H9 (cell line): Measurements from ENCODE around the gene ERRFI1. TPM values are rescaled to one million over a fixed set of nuclear protein-coding genes. Genes with fewer than 3 reads are reported as not detected.

ENCODE experiments used
- DNase-seq: peaks from one replicate; pipeline ENCODE4 v3.0.0-alpha.2; 2017
- H2AFZ ChIP-seq: one replicate; pipeline ENCODE4 v1.6.1; 2013; ENCODE audit warnings: mild to moderate bottlenecking, low read length, control low read depth, moderate library complexity
- H2AK5ac ChIP-seq: 2 replicates; pipeline ENCODE4 v1.6.1; 2013; ENCODE audit warnings: low read length, control low read depth, mixed read lengths; ENCODE audit not compliant: insufficient read length
- H2BK120ac ChIP-seq: one replicate; pipeline ENCODE4 v1.6.1; 2013; ENCODE audit warnings: low read depth, mild to moderate bottlenecking, low read length, control low read depth, inconsistent platforms; ENCODE audit not compliant: poor library complexity, severe bottlenecking
- H2BK12ac ChIP-seq: 2 replicates; pipeline ENCODE4 v1.6.1; 2013; ENCODE audit warnings: low read length, control low read depth, mixed read lengths, low read depth; ENCODE audit not compliant: insufficient read length
- H2BK15ac ChIP-seq: 2 replicates; pipeline ENCODE4 v1.6.1; 2013; ENCODE audit warnings: low read depth, low read length, control low read depth
- H2BK20ac ChIP-seq: one replicate; pipeline ENCODE4 v1.6.1; 2013; ENCODE audit warnings: low read depth, mild to moderate bottlenecking, low read length, control low read depth, inconsistent platforms; ENCODE audit not compliant: poor library complexity, severe bottlenecking
- H2BK5ac ChIP-seq: 2 replicates; pipeline ENCODE4 v1.6.1; 2013; ENCODE audit warnings: low read length, control low read depth, mixed read lengths; ENCODE audit not compliant: insufficient read length
- H3K14ac ChIP-seq: 2 replicates; pipeline ENCODE4 v1.6.1; 2013; ENCODE audit warnings: low read length, control low read depth; ENCODE audit not compliant: insufficient read depth
- H3K18ac ChIP-seq: 2 replicates; pipeline ENCODE4 v1.6.1; 2013; ENCODE audit warnings: low read depth, mild to moderate bottlenecking, mixed read lengths, low read length, control low read depth; ENCODE audit not compliant: insufficient read length
- H3K23ac ChIP-seq: 2 replicates; pipeline ENCODE4 v1.6.1; 2013; ENCODE audit warnings: low read length, control low read depth, mixed read lengths, low read depth; ENCODE audit not compliant: insufficient read length
- H3K23me2 ChIP-seq: 2 replicates; pipeline ENCODE4 v1.6.1; 2013; ENCODE audit warnings: low read depth, mild to moderate bottlenecking, mixed read lengths, low read length, control low read depth; ENCODE audit not compliant: insufficient read length, poor library complexity, severe bottlenecking
- H3K27ac ChIP-seq: 2 replicates; pipeline ENCODE4 v1.5.1; 2013; ENCODE audit warnings: low read length, control low read depth, mixed read lengths, low read depth; ENCODE audit not compliant: insufficient read length
- H3K27me3 ChIP-seq: 2 replicates; pipeline ENCODE4 v1.6.1; 2013; ENCODE audit warnings: low read length, control low read depth, inconsistent platforms; ENCODE audit not compliant: insufficient read depth
- H3K4ac ChIP-seq: 2 replicates; pipeline ENCODE4 v1.6.1; 2013; ENCODE audit warnings: low read depth, mild to moderate bottlenecking, control low read depth, inconsistent platforms, low read length, moderate library complexity
- H3K4me1 ChIP-seq: 2 replicates; pipeline ENCODE4 v1.6.1; 2013; ENCODE audit warnings: low read length, control low read depth, inconsistent platforms; ENCODE audit not compliant: insufficient read depth
- H3K4me2 ChIP-seq: 2 replicates; pipeline ENCODE4 v1.6.1; 2013; ENCODE audit warnings: low read length, control low read depth, mixed read lengths; ENCODE audit not compliant: insufficient read length, insufficient read depth
- H3K56ac ChIP-seq: 2 replicates; pipeline ENCODE4 v1.6.1; 2013; ENCODE audit warnings: low read depth, mild to moderate bottlenecking, mixed read lengths, low read length, control low read depth; ENCODE audit not compliant: insufficient read length
- H3K79me1 ChIP-seq: 2 replicates; pipeline ENCODE4 v1.6.1; 2013; ENCODE audit warnings: low read depth, mild to moderate bottlenecking, moderate library complexity, low read length, control low read depth, inconsistent platforms; ENCODE audit not compliant: insufficient read depth, poor library complexity, severe bottlenecking
- H3K79me2 ChIP-seq: 2 replicates; pipeline ENCODE4 v1.6.1; 2013; ENCODE audit warnings: low read length, control low read depth, inconsistent platforms; ENCODE audit not compliant: insufficient read depth
- H3K9ac ChIP-seq: 2 replicates; pipeline ENCODE4 v1.6.1; 2013; ENCODE audit warnings: low read length, control low read depth, mixed read lengths; ENCODE audit not compliant: insufficient read length; ENCODE audit errors: extremely low read depth
- H3K9me3 ChIP-seq: one replicate; pipeline ENCODE4 v1.6.1; 2013; ENCODE audit warnings: low read depth, low read length, inconsistent platforms; ENCODE audit not compliant: control insufficient read depth
- H3T11ph ChIP-seq: one replicate; pipeline ENCODE4 v1.6.1; 2013; ENCODE audit warnings: mild to moderate bottlenecking, low read length, control low read depth, inconsistent platforms
- H4K20me1 ChIP-seq: one replicate; pipeline ENCODE4 v1.6.1; 2013; ENCODE audit not compliant: control insufficient read depth, insufficient read length, insufficient read depth
- H4K5ac ChIP-seq: 2 replicates; pipeline ENCODE4 v1.6.1; 2013; ENCODE audit warnings: low read depth, mild to moderate bottlenecking, mixed read lengths, low read length, control low read depth; ENCODE audit not compliant: insufficient read length
- H4K8ac ChIP-seq: replicated peaks from 2 replicates; pipeline ENCODE4 v1.6.1; 2013; ENCODE audit warnings: low read length, control low read depth, mixed read lengths, low read depth; ENCODE audit not compliant: insufficient read length
- H4K91ac ChIP-seq: 2 replicates; pipeline ENCODE4 v1.6.1; 2013; ENCODE audit warnings: low read depth, mild to moderate bottlenecking, moderate library complexity, mixed read lengths, low read length, control low read depth; ENCODE audit not compliant: insufficient read length
- H3K27ac Mint-ChIP-seq, 3 experiments: 2 replicates in 2 of 3; 3 replicates in 1 of 3; pipeline ENCODE4 v1.8.0; 2020 to 2021; ENCODE audit warnings: mixed read lengths in 3 of 3, mild to moderate bottlenecking in 1 of 3, moderate library complexity in 1 of 3
- H3K27me3 Mint-ChIP-seq: 2 replicates; pipeline ENCODE4 v1.8.0; 2021; ENCODE audit warnings: low read depth, mild to moderate bottlenecking, moderate library complexity, mixed read lengths
- H3K36me3 Mint-ChIP-seq, 3 experiments: 2 replicates in 2 of 3; 3 replicates in 1 of 3; pipeline ENCODE4 v1.8.0; 2020 to 2021; ENCODE audit warnings: low read depth in 3 of 3, mixed read lengths in 3 of 3; ENCODE audit not compliant: insufficient read depth in 1 of 3
- H3K4me1 Mint-ChIP-seq, 2 experiments: 2 replicates each; pipeline ENCODE4 v1.8.0; 2020; ENCODE audit warnings: mixed read lengths in 2 of 2
- H3K4me3 Mint-ChIP-seq, 2 experiments: 2 replicates in 1 of 2; 3 replicates in 1 of 2; pipeline ENCODE4 v1.8.0; 2020 to 2021; ENCODE audit warnings: mild to moderate bottlenecking in 2 of 2, mixed read lengths in 2 of 2, moderate library complexity in 1 of 2
- H3K9me3 Mint-ChIP-seq, 2 experiments: 2 replicates in 1 of 2; 3 replicates in 1 of 2; pipeline ENCODE4 v1.8.0; 2020; ENCODE audit warnings: mild to moderate bottlenecking in 2 of 2, mixed read lengths in 2 of 2, moderate library complexity in 1 of 2
- WGBS: extraction: QIAGEN DNeasy Blood & Tissue Kit; methylation state at CpG from one replicate; pipeline ENCODE4 v1.1.7; 2013; ENCODE audit warnings: missing lambda C conversion rate, low lambda C conversion rate, mixed read lengths; ENCODE audit not compliant: insufficient read length; ENCODE audit errors: extremely low coverage; 5-methylcytosine and 5-hydroxymethylcytosine counted together
- total RNA-seq: library from RNA; stranded (reverse); gene quantifications from 2 replicates; pipeline ENCODE4 v1.2.1, GENCODE V29; 2021
- TF ChIP-seq, protein P1 (sequence below): fragments of 200-600 bp; sonication (generic); conservative IDR thresholded peaks from 3 replicates; pipeline ENCODE4 v1.8.0; 2021; ENCODE audit warnings: antibody characterized with exemption, mild to moderate bottlenecking

ERRFI1 gene
- total RNA-seq, 1 experiment from 2014 or later: 20.8 TPM

DNA sequence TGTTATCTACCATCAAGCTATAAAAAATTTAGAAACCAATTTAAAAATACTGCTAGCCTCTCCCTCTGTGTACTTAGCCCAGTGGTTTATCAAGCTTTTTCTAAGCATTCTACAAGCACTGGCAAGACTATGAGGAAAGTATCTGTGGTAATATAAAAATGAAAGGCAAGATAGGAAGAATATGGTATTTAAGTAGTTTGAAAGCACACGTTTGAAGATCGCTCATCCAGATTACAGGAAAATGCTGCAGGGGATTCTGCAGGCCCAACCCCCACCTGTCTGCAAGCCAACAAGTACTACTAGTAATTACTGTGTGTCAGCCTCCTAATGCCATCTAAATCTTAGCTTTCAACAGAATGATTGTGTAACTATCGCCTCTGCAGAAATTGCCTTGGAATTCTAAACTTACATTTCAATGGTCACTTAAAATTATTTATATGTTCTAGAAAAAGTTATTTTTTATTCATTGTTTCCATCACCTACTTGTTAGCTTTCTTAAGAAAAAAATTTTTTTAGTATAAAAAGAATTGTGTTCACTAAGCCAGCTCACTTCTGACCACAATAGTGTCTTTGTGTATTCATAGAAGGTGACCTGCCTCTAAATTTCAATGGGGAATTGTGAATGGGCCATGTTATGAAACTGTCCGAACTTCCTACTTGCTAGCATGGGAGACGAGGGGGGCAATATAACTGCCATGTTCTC lies 8.5 kb downstream of the ERRFI1 start:
- H4K91ac ChIP-seq: no peak overlapping the region
- DNase-seq: no peak
- no peak overlapping the region for H2AFZ ChIP-seq
- H2BK12ac ChIP-seq: no peak overlapping the region
- H2AK5ac ChIP-seq: no peak overlapping the region
- no peak overlapping the region for H3K23ac ChIP-seq
- peaks cover 20 to 24% (median 22%) of the 10 kb centered on the region in 3 experiments for H3K36me3 Mint-ChIP-seq
- peaks cover 43% of the 10 kb centered on the region; the same call in 1 of the 2 replicates for H3K79me2 ChIP-seq
- TF ChIP-seq, protein P1, sequence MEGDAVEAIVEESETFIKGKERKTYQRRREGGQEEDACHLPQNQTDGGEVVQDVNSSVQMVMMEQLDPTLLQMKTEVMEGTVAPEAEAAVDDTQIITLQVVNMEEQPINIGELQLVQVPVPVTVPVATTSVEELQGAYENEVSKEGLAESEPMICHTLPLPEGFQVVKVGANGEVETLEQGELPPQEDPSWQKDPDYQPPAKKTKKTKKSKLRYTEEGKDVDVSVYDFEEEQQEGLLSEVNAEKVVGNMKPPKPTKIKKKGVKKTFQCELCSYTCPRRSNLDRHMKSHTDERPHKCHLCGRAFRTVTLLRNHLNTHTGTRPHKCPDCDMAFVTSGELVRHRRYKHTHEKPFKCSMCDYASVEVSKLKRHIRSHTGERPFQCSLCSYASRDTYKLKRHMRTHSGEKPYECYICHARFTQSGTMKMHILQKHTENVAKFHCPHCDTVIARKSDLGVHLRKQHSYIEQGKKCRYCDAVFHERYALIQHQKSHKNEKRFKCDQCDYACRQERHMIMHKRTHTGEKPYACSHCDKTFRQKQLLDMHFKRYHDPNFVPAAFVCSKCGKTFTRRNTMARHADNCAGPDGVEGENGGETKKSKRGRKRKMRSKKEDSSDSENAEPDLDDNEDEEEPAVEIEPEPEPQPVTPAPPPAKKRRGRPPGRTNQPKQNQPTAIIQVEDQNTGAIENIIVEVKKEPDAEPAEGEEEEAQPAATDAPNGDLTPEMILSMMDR: no peak
- H3K4me1 ChIP-seq: peaks cover 9% of the 10 kb centered on the region; the same call in 1 of the 2 replicates
- no peak overlapping the region for H3T11ph ChIP-seq
- no peak overlapping the region for H3K56ac ChIP-seq
- no peak overlapping the region for H2BK5ac ChIP-seq
- no CpG with 5 or more reads among the region's 5 CpGs for WGBS
- no peaks in the 10 kb centered on the region for H3K9me3 ChIP-seq
- no peak overlapping the region for H4K8ac ChIP-seq
- no peak overlapping the region for H3K4me2 ChIP-seq
- H2BK120ac ChIP-seq: no peak overlapping the region
- H3K4ac ChIP-seq: no peak overlapping the region
- no peak overlapping the region for H3K14ac ChIP-seq
- no peaks in the 10 kb centered on the region for H3K27me3 ChIP-seq
- H3K9me3 Mint-ChIP-seq: no peaks in the 10 kb centered on the region
- H4K5ac ChIP-seq: no peak overlapping the region
- H3K79me1 ChIP-seq: peaks cover 10% of the 10 kb centered on the region
- H3K27ac ChIP-seq: no peak overlapping the region
- peak overlapping the region in 1 of 2 experiments; percentile 36; a peak in 2 of 5 replicates for H3K4me3 Mint-ChIP-seq
- H3K4me1 Mint-ChIP-seq: peaks cover 60 to 75% of the 10 kb centered on the region in 2 experiments
- H3K23me2 ChIP-seq: no peaks in the 10 kb centered on the region
- H3K18ac ChIP-seq: no peak overlapping the region
- no peaks in the 10 kb centered on the region for H3K27me3 Mint-ChIP-seq
- H2BK15ac ChIP-seq: no peak overlapping the region
- H3K27ac Mint-ChIP-seq: peak overlapping the region; percentile 3 to 85 (median 63); a peak in 6 of 7 replicates
- H2BK20ac ChIP-seq: no peak overlapping the region
- H3K9ac ChIP-seq: no peak overlapping the region
- no peaks in the 10 kb centered on the region for H4K20me1 ChIP-seq
